Endothelial cell of umbilical vein (primary cell): ENCODE data around the gene PAPPA2. TPM values are rescaled to one million over a fixed set of nuclear protein-coding genes. Genes with fewer than 3 reads are reported as not detected.

ENCODE experiments used
- BruUV-seq: library from RNA; stranded (reverse); fragments of 400-500 nt; replicated peaks from 2 replicates; lab custom pipeline; 2021; lab: Mats Ljungman, UMichigan
- CTCF ChIA-PET: fragments of 300-600, 350-600 bp; sonication (Branson Sonifier 250); formaldehyde crosslinking; loops from one replicate; lab custom pipeline; 2021; ENCODE audit warnings: antibody characterized with exemption, inconsistent platforms; lab: Charles Lee
- POLR2A ChIA-PET: fragments of 300-600, 350-600 bp; sonication (Branson Sonifier 250); formaldehyde crosslinking; loops from one replicate; lab custom pipeline; 2021; ENCODE audit warnings: antibody characterized with exemption, inconsistent platforms; lab: Charles Lee
- DNase-seq: peaks from one replicate; pipeline ENCODE4 v3.0.0-alpha.2; 2011; ENCODE audit warnings: low read depth, low spot score
- FAIRE-seq: peaks from 2 replicates; lab custom pipeline; 2011; peaks lifted over from hg19 to GRCh38; lab: Jason Lieb, UNC
- H2AFZ ChIP-seq: 2 replicates; pipeline ENCODE4 v1.6.0; 2012; ENCODE audit warnings: low read depth, low read length, control low read depth, inconsistent platforms
- H3K27ac ChIP-seq: 2 replicates; pipeline ENCODE4 v1.5.1; 2011; ENCODE audit warnings: low read depth, mild to moderate bottlenecking, control low read depth, low read length, moderate library complexity; ENCODE audit not compliant: insufficient read depth
- H3K27me3 ChIP-seq, 2 experiments: 2 replicates each; pipeline versions ENCODE4 v1.6.0 to v1.6.1; 2011; ENCODE audit warnings: low read length in 2 of 2, mixed read lengths in 1 of 2; ENCODE audit not compliant: control insufficient read depth in 2 of 2, insufficient read depth in 2 of 2
- H3K36me3 ChIP-seq, 2 experiments: 2 replicates in 1 of 2; 3 replicates in 1 of 2; pipeline ENCODE4 v1.5.1; 2011; ENCODE audit warnings: low read length in 2 of 2, mild to moderate bottlenecking in 1 of 2, moderate library complexity in 1 of 2; ENCODE audit not compliant: control insufficient read depth in 2 of 2, insufficient read depth in 2 of 2; ENCODE audit errors: extremely low read depth in 1 of 2
- H3K4me1 ChIP-seq: 3 replicates; pipeline ENCODE4 v1.5.1; 2011; ENCODE audit warnings: mild to moderate bottlenecking, low read length; ENCODE audit not compliant: control insufficient read depth, insufficient read depth; ENCODE audit errors: extremely low read depth
- H3K4me2 ChIP-seq: 2 replicates; pipeline ENCODE4 v1.6.1; 2011; ENCODE audit warnings: low read length, control low read depth, mixed read lengths; ENCODE audit not compliant: insufficient read depth
- H3K4me3 ChIP-seq, 3 experiments: fragments of 200-600 bp in 1 of 3; sonication (generic), shearing (Covaris generic) in 1 of 3; replicated peaks in 1 of 3; 2 replicates each; pipeline ENCODE4 v1.5.1; 2011 to 2016; ENCODE audit warnings: control low read depth in 3 of 3, low read length in 3 of 3, mild to moderate bottlenecking in 2 of 3, inconsistent platforms in 1 of 3, low read depth in 1 of 3, moderate library complexity in 1 of 3; ENCODE audit not compliant: insufficient read depth in 1 of 3
- H3K79me2 ChIP-seq: 2 replicates; pipeline ENCODE4 v1.6.0; 2012; ENCODE audit warnings: low read length, inconsistent platforms; ENCODE audit not compliant: control insufficient read depth, insufficient read depth
- H3K9ac ChIP-seq: replicated peaks from 2 replicates; pipeline ENCODE3; 2011; ENCODE audit warnings: low read length, control low read depth; ENCODE audit not compliant: insufficient read depth; ENCODE audit errors: extremely low read depth
- H3K9me1 ChIP-seq: replicated peaks from 3 replicates; pipeline ENCODE4 v1.6.0; 2011; ENCODE audit warnings: mild to moderate bottlenecking, low read length; ENCODE audit not compliant: control insufficient read depth, insufficient read depth; ENCODE audit errors: extremely low read depth
- H3K9me3 ChIP-seq: replicated peaks from 2 replicates; pipeline ENCODE4 v1.5.1; 2012; ENCODE audit warnings: low read length, inconsistent platforms; ENCODE audit not compliant: control insufficient read depth, insufficient read depth
- H4K20me1 ChIP-seq: replicated peaks from 2 replicates; pipeline ENCODE3; 2011; ENCODE audit warnings: mild to moderate bottlenecking, low read length; ENCODE audit not compliant: control insufficient read depth, insufficient read depth; ENCODE audit errors: extremely low read depth
- CTCF ChIP-seq, 2 donors: IDR thresholded peaks; 1 replicate in 1 of 2; 2 replicates in 1 of 2; pipeline ENCODE4 v1.5.1; 2011; ENCODE audit warnings: low read length in 2 of 2, mild to moderate bottlenecking in 2 of 2, moderate library complexity in 2 of 2, control low read depth in 1 of 2, inconsistent platforms in 1 of 2, low read depth in 1 of 2; ENCODE audit not compliant: insufficient read depth in 1 of 2; ENCODE audit errors: extremely low read depth in 1 of 2
- EZH2 ChIP-seq: IDR thresholded peaks from 2 replicates; pipeline ENCODE4 v1.6.1; 2012; ENCODE audit warnings: borderline replicate concordance, low read depth, mild to moderate bottlenecking, moderate library complexity, low read length, inconsistent platforms; ENCODE audit not compliant: severe bottlenecking
- FOS ChIP-seq: IDR thresholded peaks from 2 replicates; pipeline ENCODE4 v1.6.1; 2011; ENCODE audit warnings: mild to moderate bottlenecking, low read length, moderate library complexity, borderline replicate concordance; ENCODE audit not compliant: insufficient read depth
- GATA2 ChIP-seq: IDR thresholded peaks from 2 replicates; pipeline ENCODE4 v1.7.0; 2011; ENCODE audit warnings: low read depth, mild to moderate bottlenecking, moderate library complexity, mixed read lengths, low read length; ENCODE audit not compliant: insufficient read length, insufficient read depth
- JUN ChIP-seq: IDR thresholded peaks from 2 replicates; pipeline ENCODE4 v1.6.1; 2011; ENCODE audit warnings: borderline replicate concordance, low read depth; ENCODE audit not compliant: insufficient read length, insufficient read depth
- MAX ChIP-seq: IDR thresholded peaks from 2 replicates; pipeline ENCODE4 v1.6.1; 2011; ENCODE audit not compliant: insufficient read depth, insufficient read length
- MYC ChIP-seq: IDR thresholded peaks from one replicate; pipeline ENCODE4 v1.6.1; 2011; ENCODE audit warnings: mild to moderate bottlenecking, low read depth, low read length
- POLR2A ChIP-seq: IDR thresholded peaks from 2 replicates; pipeline ENCODE4 v1.6.1; 2012; ENCODE audit warnings: low read depth, mild to moderate bottlenecking, control low read depth, low read length
- POLR2AphosphoS5 ChIP-seq: IDR thresholded peaks from 2 replicates; pipeline ENCODE4 v1.6.1; 2012; ENCODE audit warnings: low read depth, mild to moderate bottlenecking, control low read depth, low read length, moderate library complexity; ENCODE audit not compliant: insufficient read depth
- dilution Hi-C: fragments of 300-500 bp; cut with MboI; formaldehyde crosslinking; loops from one replicate; pipeline ENCODE4 v1.15.0; 2019; ENCODE audit warnings: low sequenced_read_pairs; ENCODE audit not compliant: extremely low pct_ligation_motif_present
- intact Hi-C: fragments of 100-400 bp; cut with micrococcal nuclease; formaldehyde crosslinking; loops from one replicate; pipeline ENCODE4 v1.10.0; 2022
- polyA plus RNA-seq, 4 experiments: library from polyadenylated mRNA; depleted of rRNA in 3 of 4; stranded (reverse) in 3 of 4; unstranded in 1 of 4; fragments of >200 nt; gene quantifications; 2 replicates each; pipeline versions ENCODE4 v1.2.1 to v1.2.3, GENCODE V29; 2011 to 2012; ENCODE audit warnings: missing spikeins in 1 of 4
- total RNA-seq: library from RNA; stranded (reverse); gene quantifications from 2 replicates; pipeline ENCODE4 v1.2.3, GENCODE V29; 2021

Gene PAPPA2
- total and polyA plus RNA-seq, 2 donors (not counting 3 experiments of a cell fraction or from before 2014, with no cell fraction given): not detected

GRCh38 chr1:176539018-176539417 lies 76.0 kb downstream of the PAPPA2 start:
- DNase-seq (no peak), FAIRE-seq (no peak)
- Histone ChIP-seq H3K9me1 (no peaks in the 10 kb centered on the region), H3K9me3 (peaks cover 2% of the 10 kb centered on the region), H2AFZ (no peak overlapping the region), H4K20me1 (no peaks in the 10 kb centered on the region), H3K27me3 (no peaks in the 10 kb centered on the region), H3K79me2 (no peaks in the 10 kb centered on the region), H3K9ac (no peak overlapping the region), H3K4me3 (no peak overlapping the region), H3K4me1 (no peaks in the 10 kb centered on the region), H3K36me3 (no peaks in the 10 kb centered on the region), H3K4me2 (no peak overlapping the region), H3K27ac (no peak overlapping the region)
- no TSS peak for BruUV-seq
- POLR2A ChIA-PET: no interaction called here
- intact Hi-C loops (no loop called here), dilution Hi-C loops (no loop called here)
- TF ChIP-seq POLR2A: no peak
- no peak for TF ChIP-seq GATA2
- no peak for TF ChIP-seq CTCF (IDR thresholded peaks at IDR 0.05; ENCODE audit: extremely low read depth in 1 of 2, insufficient read depth in 1 of 2, low read depth in 1 of 2, low read length in 2 of 2)
- no peak for TF ChIP-seq MAX
- no peak for TF ChIP-seq POLR2AphosphoS5
- no peak for TF ChIP-seq MYC
- TF ChIP-seq FOS: no peak
- TF ChIP-seq JUN: no peak
- TF ChIP-seq EZH2: no peak
- CTCF ChIA-PET: interaction anchor here (0.7 kb wide), 1 partner anchor 21 kb away, joined by 3 read pairs; no protein-coding TSS in a partner anchor
